PC-9 (cell line): ENCODE measurements around the gene GRIP2. TPM values are rescaled to one million over a fixed set of nuclear protein-coding genes. Genes with fewer than 3 reads are reported as not detected.

Source experiments
- BruUV-seq: library from RNA; stranded (reverse); fragments of 400-500 nt; replicated peaks from 2 replicates; lab custom pipeline; 2021; lab: Mats Ljungman, UMichigan
- CTCF ChIA-PET: fragments of 300-600 bp; sonication (Branson Sonifier 250); formaldehyde crosslinking; loops from one replicate; lab custom pipeline; 2022; ENCODE audit warnings: antibody characterized with exemption; lab: Charles Lee
- POLR2A ChIA-PET: fragments of 300-600 bp; sonication (Branson Sonifier 250); formaldehyde crosslinking; loops from one replicate; lab custom pipeline; 2022; ENCODE audit warnings: antibody characterized with exemption; ENCODE audit not compliant: unreplicated experiment; lab: Charles Lee
- DNase-seq, 2 experiments: peaks; one replicate each; pipeline versions ENCODE4 v3.0.0 to v3.0.0-alpha.2; 2015 to 2022; ENCODE audit warnings: mixed read lengths in 1 of 2
- H2AFZ ChIP-seq: fragments of 200-600 bp; sonication (generic); 2 replicates; pipeline ENCODE4 v1.8.1; 2017; ENCODE audit warnings: antibody characterized with exemption
- H3F3A ChIP-seq: fragments of 200-600 bp; sonication (generic); 2 replicates; pipeline ENCODE4 v1.8.1; 2017; ENCODE audit warnings: antibody characterized with exemption, mild to moderate bottlenecking, low read depth; ENCODE audit not compliant: insufficient read depth
- H3K27ac ChIP-seq: fragments of 200-600 bp; sonication (generic); 2 replicates; pipeline ENCODE4 v1.6.1; 2016; ENCODE audit warnings: mixed run types
- H3K27me3 ChIP-seq: fragments of 200-600 bp; sonication (generic); 2 replicates; pipeline ENCODE4 v1.6.1; 2016; ENCODE audit warnings: low read depth, mixed run types; ENCODE audit not compliant: insufficient read depth
- H3K36me3 ChIP-seq: fragments of 200-600 bp; sonication (generic); 2 replicates; pipeline ENCODE4 v1.6.1; 2016; ENCODE audit warnings: low read depth, mixed run types
- H3K4me1 ChIP-seq: fragments of 200-600 bp; sonication (generic); replicated peaks from 2 replicates; pipeline ENCODE4 v1.6.1; 2016; ENCODE audit warnings: mixed run types; ENCODE audit not compliant: insufficient read depth
- H3K4me2 ChIP-seq: fragments of 200-600 bp; sonication (generic); 2 replicates; pipeline ENCODE4 v1.6.1; 2017; ENCODE audit warnings: mixed run types
- H3K4me3 ChIP-seq: fragments of 200-600 bp; sonication (generic); 2 replicates; pipeline ENCODE4 v1.6.1; 2016; ENCODE audit warnings: mixed run types
- H3K79me2 ChIP-seq: fragments of 200-600 bp; sonication (generic); 2 replicates; pipeline ENCODE4 v1.6.1; 2017; ENCODE audit warnings: low read depth, mixed run types
- H3K9me2 ChIP-seq: fragments of 200-600 bp; sonication (generic); 2 replicates; pipeline ENCODE4 v1.8.1; 2017; ENCODE audit warnings: mild to moderate bottlenecking; ENCODE audit not compliant: insufficient read depth
- H3K9me3 ChIP-seq: fragments of 200-600 bp; sonication (generic); 2 replicates; pipeline ENCODE4 v1.8.1; 2016; ENCODE audit warnings: low read depth; ENCODE audit not compliant: insufficient read depth
- H4K20me1 ChIP-seq: fragments of 200-600 bp; sonication (generic); 2 replicates; pipeline ENCODE4 v1.8.1; 2017; ENCODE audit not compliant: insufficient read depth
- CTCF ChIP-seq: fragments of 200-600 bp; sonication (generic); conservative IDR thresholded peaks from 2 replicates; pipeline ENCODE4 v1.6.1; 2017; ENCODE audit warnings: mixed run types, antibody characterized with exemption, mild to moderate bottlenecking, moderate library complexity
- EZH2 ChIP-seq: fragments of 200-600 bp; sonication (generic); IDR thresholded peaks from 2 replicates; pipeline ENCODE4 v1.8.0; 2017; ENCODE audit warnings: antibody characterized with exemption, low read depth
- intact Hi-C: fragments of 100-400 bp; cut with micrococcal nuclease; formaldehyde crosslinking; loops from one replicate; pipeline ENCODE4 v1.10.0; 2022; ENCODE audit not compliant: unreplicated experiment
- total RNA-seq: library from RNA; stranded (reverse); gene quantifications from 2 replicates; pipeline ENCODE4 v1.2.3, GENCODE V29; 2021

GRIP2 gene
- total RNA-seq, 1 experiment from 2014 or later, result not detected

DNA sequence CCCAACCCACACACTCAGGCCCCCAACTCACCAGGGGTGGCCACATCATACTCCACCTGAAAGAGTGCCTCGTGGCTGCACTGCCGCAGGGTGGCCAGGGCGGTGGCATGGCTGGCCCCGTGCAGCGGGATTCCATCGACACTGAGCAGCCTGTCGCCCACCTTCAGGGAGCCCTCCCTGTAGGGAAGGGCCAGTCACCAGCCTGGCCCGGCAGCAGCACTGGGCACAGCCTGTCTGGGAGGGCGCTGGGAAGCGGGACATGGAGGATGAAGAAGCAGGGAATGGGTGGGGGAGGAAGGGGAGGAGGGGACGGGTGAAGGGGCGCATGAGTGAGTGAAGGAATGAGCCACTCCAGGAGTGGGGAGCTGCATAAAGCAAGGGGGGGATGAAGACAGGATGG is 18.5 kb downstream of the GRIP2 start:
- BruUV-seq, result no TSS peak
- intact Hi-C loops, result no loop called here
- Histone ChIP-seq H3K4me3 (no peak overlapping the region), H3K36me3 (no peaks in the 10 kb centered on the region), H4K20me1 (no peaks in the 10 kb centered on the region), H2AFZ (no peak overlapping the region), H3K9me3 (no peaks in the 10 kb centered on the region), H3F3A (no peaks in the 10 kb centered on the region), H3K79me2 (no peaks in the 10 kb centered on the region), H3K4me2 (no peak overlapping the region), H3K27me3 (peaks cover 45% of the 10 kb centered on the region), H3K9me2 (no peaks in the 10 kb centered on the region), H3K4me1 (no peaks in the 10 kb centered on the region), H3K27ac (no peak overlapping the region)
- DNase-seq, result no peak
- TF ChIP-seq CTCF (no peak), EZH2 (no peak)
- ChIA-PET POLR2A (no interaction called here), CTCF (no interaction called here)

- POLR2A ChIA-PET, result no interaction called here
- H3K9me3 ChIP-seq, result no peaks in the 10 kb centered on the region
- CTCF ChIA-PET, result no interaction called here
- no TSS peak for BruUV-seq
- H3K4me1 ChIP-seq, result no peaks in the 10 kb centered on the region
- H4K20me1 ChIP-seq, result no peaks in the 10 kb centered on the region
- TF ChIP-seq CTCF (no peak), EZH2 (no peak)
- H3F3A ChIP-seq, result no peaks in the 10 kb centered on the region
- no peaks in the 10 kb centered on the region for H3K79me2 ChIP-seq
- peaks cover 39% of the 10 kb centered on the region for H3K27me3 ChIP-seq
- no peaks in the 10 kb centered on the region for H3K9me2 ChIP-seq
- H3K27ac ChIP-seq, result no peak overlapping the region
- H3K4me2 ChIP-seq, result no peak overlapping the region
- H3K36me3 ChIP-seq, result no peaks in the 10 kb centered on the region
- no peak overlapping the region for H3K4me3 ChIP-seq
- intact Hi-C loops, result no loop called here
- H2AFZ ChIP-seq, result no peak overlapping the region
- no peak for DNase-seq
These were observed 19.2 kb downstream of the GRIP2 start for GRCh38 chr3:14520967-14521366.

DNA sequence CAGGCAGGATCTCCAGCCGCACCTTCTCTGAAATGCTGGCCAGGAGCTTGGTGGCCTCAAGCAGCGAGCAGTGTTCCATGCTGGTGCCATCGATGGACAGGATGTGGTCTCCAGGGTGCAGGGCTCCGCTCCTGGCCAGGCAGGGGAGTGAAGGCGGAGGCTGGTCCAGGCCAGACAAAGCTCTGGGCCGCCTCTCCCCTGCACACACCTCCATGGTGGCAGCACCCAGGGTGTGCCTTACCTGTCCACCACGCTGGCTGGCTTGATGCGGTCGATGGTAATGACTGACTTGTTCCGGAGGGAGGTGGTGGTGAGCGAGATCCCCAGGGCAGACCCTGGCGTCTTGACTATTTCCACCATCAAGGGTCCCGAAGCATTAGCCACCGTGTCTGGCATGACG is 20.0 kb downstream of the GRIP2 start:
- Histone ChIP-seq H3K4me2 (no peak overlapping the region), H3K9me3 (no peaks in the 10 kb centered on the region), H3K79me2 (no peaks in the 10 kb centered on the region), H3F3A (no peaks in the 10 kb centered on the region), H3K9me2 (no peaks in the 10 kb centered on the region), H4K20me1 (no peaks in the 10 kb centered on the region), H3K36me3 (no peaks in the 10 kb centered on the region), H3K4me3 (no peak overlapping the region), H3K27ac (no peak overlapping the region), H3K27me3 (peaks cover 39% of the 10 kb centered on the region), H3K4me1 (no peaks in the 10 kb centered on the region), H2AFZ (no peak overlapping the region)
- BruUV-seq, result no TSS peak
- ChIA-PET POLR2A (interaction anchor here (0.6 kb wide), 1 partner anchor 371 kb away, joined by 3 read pairs; no protein-coding TSS in a partner anchor), CTCF (no interaction called here)
- intact Hi-C loops, result no loop called here
- no peak for TF ChIP-seq EZH2
- TF ChIP-seq CTCF, result no peak
- DNase-seq, result no peak
